HEK293 (cell line): Measurements from ENCODE around the gene KCNMA1.

ENCODE experiments used
- CTCF ChIA-PET: fragments of 350-600 bp; formaldehyde crosslinking; extraction: SDS; loops from one replicate; lab custom pipeline; 2021; ENCODE audit warnings: antibody characterized with exemption; lab: Yijun Ruan, JAX
- POLR2A ChIA-PET: fragments of 300-600 bp; formaldehyde crosslinking; extraction: SDS; loops from one replicate; lab custom pipeline; 2020; ENCODE audit warnings: antibody characterized with exemption, inconsistent platforms; lab: Yijun Ruan, JAX
- H3K27ac ChIP-seq: fragments of 200-500 bp; sonication (Bioruptor generic); 2 replicates; pipeline ENCODE4 v1.5.1; 2014; ENCODE audit warnings: low read depth, low read length, control low read depth, inconsistent platforms; ENCODE audit errors: extremely low read depth
- H3K36me3 ChIP-seq, 2 experiments: fragments of 200-500 bp in 1 of 2; sonication (Bioruptor generic) in 1 of 2; 1 replicate in 1 of 2; 2 replicates in 1 of 2; pipeline ENCODE4 v1.5.1; 2014 to 2017; ENCODE audit warnings: inconsistent platforms in 2 of 2, low read length in 2 of 2; ENCODE audit not compliant: control insufficient read depth in 2 of 2, insufficient read depth in 1 of 2
- H3K4me1 ChIP-seq: fragments of 200-500 bp; sonication (Bioruptor generic); 2 replicates; pipeline ENCODE4 v1.5.1; 2014; ENCODE audit warnings: mild to moderate bottlenecking, low read length, inconsistent platforms; ENCODE audit not compliant: control insufficient read depth, insufficient read depth
- H3K4me3 ChIP-seq: 2 replicates; pipeline ENCODE4 v1.5.1; 2011; ENCODE audit warnings: low read depth, mild to moderate bottlenecking, control low read depth, low read length, moderate library complexity
- H3K9me3 ChIP-seq: fragments of 200-500 bp; sonication (Bioruptor generic); 2 replicates; pipeline ENCODE4 v1.5.1; 2014; ENCODE audit warnings: low read depth, low read length, inconsistent platforms; ENCODE audit not compliant: control insufficient read depth, insufficient read depth
- BCL11B ChIP-seq: fragments of 450-650 bp; formaldehyde crosslinking; IDR thresholded peaks from 2 replicates; pipeline ENCODE4 v1.5.1; 2016; ENCODE audit warnings: low read depth, missing biosample characterization, missing genetic modification characterization
- GFI1B ChIP-seq: fragments of 450-650 bp; formaldehyde crosslinking; IDR thresholded peaks from 2 replicates; pipeline ENCODE4 v1.5.1; 2016; ENCODE audit warnings: missing biosample characterization, missing genetic modification characterization
- GLIS1 ChIP-seq: fragments of 450-650 bp; formaldehyde crosslinking; IDR thresholded peaks from 2 replicates; pipeline ENCODE4 v1.5.1; 2016; ENCODE audit warnings: missing biosample characterization, missing genetic modification characterization
- GLIS2 ChIP-seq: fragments of 450-650 bp; formaldehyde crosslinking; IDR thresholded peaks from 2 replicates; pipeline ENCODE4 v1.5.1; 2016; ENCODE audit warnings: missing biosample characterization, missing genetic modification characterization
- SP7 ChIP-seq: fragments of 450-650 bp; formaldehyde crosslinking; IDR thresholded peaks from 2 replicates; pipeline ENCODE4 v1.5.1; 2016; ENCODE audit warnings: missing biosample characterization, missing genetic modification characterization
- ZEB2 ChIP-seq: fragments of 450-650 bp; formaldehyde crosslinking; IDR thresholded peaks from 2 replicates; pipeline ENCODE4 v1.5.1; 2016; ENCODE audit warnings: missing biosample characterization, missing genetic modification characterization
- ZFHX2 ChIP-seq: fragments of 450-650 bp; formaldehyde crosslinking; conservative IDR thresholded peaks from 2 replicates; pipeline ENCODE4 v1.5.1; 2016; ENCODE audit warnings: missing biosample characterization, missing genetic modification characterization
- ZFP41 ChIP-seq: fragments of 450-650 bp; formaldehyde crosslinking; IDR thresholded peaks from 2 replicates; pipeline ENCODE4 v1.5.1; 2016; ENCODE audit warnings: missing biosample characterization, missing genetic modification characterization, borderline replicate concordance
- ZNF140 ChIP-seq: fragments of 450-650 bp; formaldehyde crosslinking; IDR thresholded peaks from 2 replicates; pipeline ENCODE4 v1.5.1; 2016; ENCODE audit warnings: missing biosample characterization, missing genetic modification characterization
- ZNF2 ChIP-seq: fragments of 450-650 bp; formaldehyde crosslinking; IDR thresholded peaks from 2 replicates; pipeline ENCODE4 v1.5.1; 2016; ENCODE audit warnings: missing biosample characterization, missing genetic modification characterization
- ZNF24 ChIP-seq: fragments of 450-650 bp; formaldehyde crosslinking; IDR thresholded peaks from 2 replicates; pipeline ENCODE4 v1.5.1; 2016; ENCODE audit warnings: missing biosample characterization, missing genetic modification characterization
- ZNF248 ChIP-seq: fragments of 450-650 bp; formaldehyde crosslinking; IDR thresholded peaks from 2 replicates; pipeline ENCODE4 v1.5.1; 2017; ENCODE audit warnings: missing biosample characterization, missing genetic modification characterization
- ZNF366 ChIP-seq: fragments of 450-650 bp; formaldehyde crosslinking; conservative IDR thresholded peaks from 2 replicates; pipeline ENCODE4 v1.5.1; 2016; ENCODE audit warnings: missing biosample characterization, missing genetic modification characterization
- ZNF37A ChIP-seq: fragments of 450-650 bp; IDR thresholded peaks from 2 replicates; pipeline ENCODE4 v1.5.1; 2018; ENCODE audit warnings: missing biosample characterization, missing genetic modification characterization
- ZNF394 ChIP-seq: fragments of 450-650 bp; formaldehyde crosslinking; IDR thresholded peaks from 2 replicates; pipeline ENCODE4 v1.5.1; 2016; ENCODE audit warnings: missing biosample characterization, missing genetic modification characterization, mild to moderate bottlenecking, moderate library complexity, borderline replicate concordance
- ZNF529 ChIP-seq: fragments of 450-650 bp; formaldehyde crosslinking; IDR thresholded peaks from 2 replicates; pipeline ENCODE4 v1.5.1; 2017; ENCODE audit warnings: missing genetic modification characterization, missing biosample characterization; ENCODE audit not compliant: insufficient replicate concordance
- ZNF776 ChIP-seq: fragments of 450-650 bp; formaldehyde crosslinking; IDR thresholded peaks from 2 replicates; pipeline ENCODE4 v1.5.0; 2017; ENCODE audit warnings: missing biosample characterization, missing genetic modification characterization, borderline replicate concordance
- TF ChIP-seq, protein P1 (sequence below): fragments of 450-650 bp; formaldehyde crosslinking; IDR thresholded peaks from 2 replicates; pipeline ENCODE4 v1.5.1; 2017; ENCODE audit warnings: missing biosample characterization, missing genetic modification characterization
- TF ChIP-seq, protein P2 (sequence below): fragments of 450-650 bp; formaldehyde crosslinking; IDR thresholded peaks from 2 replicates; pipeline ENCODE4 v1.5.1; 2016; ENCODE audit warnings: missing biosample characterization, missing genetic modification characterization
- TF ChIP-seq, protein P3 (sequence below): fragments of 450-650 bp; formaldehyde crosslinking; IDR thresholded peaks from 2 replicates; pipeline ENCODE4 v1.5.1; 2016; ENCODE audit warnings: missing biosample characterization, missing genetic modification characterization
- TF ChIP-seq, protein P4 (sequence below): fragments of 450-650 bp; formaldehyde crosslinking; IDR thresholded peaks from 2 replicates; pipeline ENCODE4 v1.5.1; 2017; ENCODE audit warnings: missing biosample characterization, missing genetic modification characterization
- TF ChIP-seq, protein P5 (sequence below): fragments of 450-650 bp; formaldehyde crosslinking; IDR thresholded peaks from 2 replicates; pipeline ENCODE4 v1.5.1; 2016; ENCODE audit warnings: missing biosample characterization, missing genetic modification characterization

The KCNMA1 gene

DNA sequence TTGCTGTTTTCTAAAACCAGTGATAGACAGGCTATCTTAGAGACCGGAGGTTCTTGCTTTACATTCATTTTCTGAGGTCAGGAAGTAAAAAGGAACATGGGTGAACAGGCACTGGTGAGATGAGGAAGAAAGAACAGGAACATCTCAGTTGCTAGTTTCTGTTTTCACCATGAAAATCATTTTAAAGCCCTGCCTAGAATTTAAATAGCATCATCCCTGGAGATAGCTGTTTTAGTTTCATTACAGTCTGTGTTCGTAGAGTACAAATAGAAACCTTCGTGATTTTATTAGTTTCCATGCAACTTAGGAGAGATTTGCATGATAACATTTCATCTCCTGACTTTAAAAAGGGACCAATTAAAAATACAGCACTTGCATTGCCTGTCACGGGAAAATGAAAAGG lies 14.7 kb downstream of the KCNMA1 start (continued):
- TF ChIP-seq ZNF140 (tag by site-specific recombination) (no peak), ZNF248 (no peak), ZNF776 (no peak), ZNF529 (tag by site-specific recombination) (no peak)
- TF ChIP-seq, protein P1, sequence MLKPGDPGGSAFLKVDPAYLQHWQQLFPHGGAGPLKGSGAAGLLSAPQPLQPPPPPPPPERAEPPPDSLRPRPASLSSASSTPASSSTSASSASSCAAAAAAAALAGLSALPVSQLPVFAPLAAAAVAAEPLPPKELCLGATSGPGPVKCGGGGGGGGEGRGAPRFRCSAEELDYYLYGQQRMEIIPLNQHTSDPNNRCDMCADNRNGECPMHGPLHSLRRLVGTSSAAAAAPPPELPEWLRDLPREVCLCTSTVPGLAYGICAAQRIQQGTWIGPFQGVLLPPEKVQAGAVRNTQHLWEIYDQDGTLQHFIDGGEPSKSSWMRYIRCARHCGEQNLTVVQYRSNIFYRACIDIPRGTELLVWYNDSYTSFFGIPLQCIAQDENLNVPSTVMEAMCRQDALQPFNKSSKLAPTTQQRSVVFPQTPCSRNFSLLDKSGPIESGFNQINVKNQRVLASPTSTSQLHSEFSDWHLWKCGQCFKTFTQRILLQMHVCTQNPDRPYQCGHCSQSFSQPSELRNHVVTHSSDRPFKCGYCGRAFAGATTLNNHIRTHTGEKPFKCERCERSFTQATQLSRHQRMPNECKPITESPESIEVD (tag by site-specific recombination): peak; percentile 70; the same call in 1 of the 2 replicates

DNA sequence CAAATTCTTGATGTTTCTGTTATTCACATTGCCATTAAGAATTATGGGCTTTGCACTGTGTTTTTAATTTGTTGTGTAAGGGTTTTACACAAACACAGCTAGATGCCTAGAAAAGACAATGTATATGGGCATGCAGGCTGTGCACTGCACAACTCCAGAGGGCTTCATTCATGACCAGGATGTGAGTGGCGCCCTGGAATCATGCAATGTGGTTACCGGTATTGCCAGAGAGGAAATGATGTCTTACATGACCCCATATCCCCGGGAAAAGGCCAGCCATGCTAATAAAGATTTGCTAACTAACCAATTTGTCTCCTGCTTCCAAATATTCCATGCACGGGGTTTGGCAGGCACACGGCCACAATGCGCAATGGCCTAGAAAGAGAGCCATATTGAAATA lies 16.9 kb downstream of the KCNMA1 start:
- ChIA-PET CTCF (interaction anchor here (0.6 kb wide), 1 partner anchor 19 kb away, joined by 3 read pairs; no protein-coding TSS in a partner anchor), POLR2A (no interaction called here)
- TF ChIP-seq ZNF2 (tag by site-specific recombination) (no peak), ZFHX2 (tag by site-specific recombination) (no peak), ZNF394 (tag by site-specific recombination) (no peak), GLIS1 (no peak), GLIS2 (tag by site-specific recombination) (no peak), ZNF37A (no peak), ZEB2 (tag by site-specific recombination) (no peak), ZNF24 (tag by site-specific recombination) (no peak), SP7 (tag by site-specific recombination) (no peak), ZFP41 (tag by site-specific recombination) (no peak), GFI1B (tag by site-specific recombination) (no peak), ZNF366 (tag by site-specific recombination) (no peak), BCL11B (tag by site-specific recombination) (no peak)
- TF ChIP-seq, protein P2, sequence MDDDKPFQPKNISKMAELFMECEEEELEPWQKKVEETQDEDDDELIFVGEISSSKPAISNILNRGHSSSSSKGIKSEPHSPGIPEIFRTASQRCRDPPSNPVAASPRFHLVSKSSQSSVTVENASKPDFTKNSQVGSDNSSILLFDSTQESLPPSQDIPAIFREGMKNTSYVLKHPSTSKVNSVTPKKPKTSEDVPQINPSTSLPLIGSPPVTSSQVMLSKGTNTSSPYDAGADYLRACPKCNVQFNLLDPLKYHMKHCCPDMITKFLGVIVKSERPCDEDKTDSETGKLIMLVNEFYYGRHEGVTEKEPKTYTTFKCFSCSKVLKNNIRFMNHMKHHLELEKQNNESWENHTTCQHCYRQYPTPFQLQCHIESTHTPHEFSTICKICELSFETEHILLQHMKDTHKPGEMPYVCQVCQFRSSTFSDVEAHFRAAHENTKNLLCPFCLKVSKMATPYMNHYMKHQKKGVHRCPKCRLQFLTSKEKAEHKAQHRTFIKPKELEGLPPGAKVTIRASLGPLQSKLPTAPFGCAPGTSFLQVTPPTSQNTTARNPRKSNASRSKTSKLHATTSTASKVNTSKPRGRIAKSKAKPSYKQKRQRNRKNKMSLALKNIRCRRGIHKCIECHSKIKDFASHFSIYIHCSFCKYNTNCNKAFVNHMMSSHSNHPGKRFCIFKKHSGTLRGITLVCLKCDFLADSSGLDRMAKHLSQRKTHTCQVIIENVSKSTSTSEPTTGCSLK (tag by site-specific recombination): no peak
- TF ChIP-seq, protein P3, sequence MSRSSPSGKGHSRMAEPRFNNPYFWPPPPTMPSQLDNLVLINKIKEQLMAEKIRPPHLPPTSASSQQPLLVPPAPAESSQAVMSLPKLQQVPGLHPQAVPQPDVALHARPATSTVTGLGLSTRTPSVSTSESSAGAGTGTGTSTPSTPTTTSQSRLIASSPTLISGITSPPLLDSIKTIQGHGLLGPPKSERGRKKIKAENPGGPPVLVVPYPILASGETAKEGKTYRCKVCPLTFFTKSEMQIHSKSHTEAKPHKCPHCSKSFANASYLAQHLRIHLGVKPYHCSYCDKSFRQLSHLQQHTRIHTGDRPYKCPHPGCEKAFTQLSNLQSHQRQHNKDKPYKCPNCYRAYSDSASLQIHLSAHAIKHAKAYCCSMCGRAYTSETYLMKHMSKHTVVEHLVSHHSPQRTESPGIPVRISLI (tag by site-specific recombination): no peak
- TF ChIP-seq, protein P4, sequence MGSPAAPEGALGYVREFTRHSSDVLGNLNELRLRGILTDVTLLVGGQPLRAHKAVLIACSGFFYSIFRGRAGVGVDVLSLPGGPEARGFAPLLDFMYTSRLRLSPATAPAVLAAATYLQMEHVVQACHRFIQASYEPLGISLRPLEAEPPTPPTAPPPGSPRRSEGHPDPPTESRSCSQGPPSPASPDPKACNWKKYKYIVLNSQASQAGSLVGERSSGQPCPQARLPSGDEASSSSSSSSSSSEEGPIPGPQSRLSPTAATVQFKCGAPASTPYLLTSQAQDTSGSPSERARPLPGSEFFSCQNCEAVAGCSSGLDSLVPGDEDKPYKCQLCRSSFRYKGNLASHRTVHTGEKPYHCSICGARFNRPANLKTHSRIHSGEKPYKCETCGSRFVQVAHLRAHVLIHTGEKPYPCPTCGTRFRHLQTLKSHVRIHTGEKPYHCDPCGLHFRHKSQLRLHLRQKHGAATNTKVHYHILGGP (tag by site-specific recombination): no peak
- TF ChIP-seq, protein P5, sequence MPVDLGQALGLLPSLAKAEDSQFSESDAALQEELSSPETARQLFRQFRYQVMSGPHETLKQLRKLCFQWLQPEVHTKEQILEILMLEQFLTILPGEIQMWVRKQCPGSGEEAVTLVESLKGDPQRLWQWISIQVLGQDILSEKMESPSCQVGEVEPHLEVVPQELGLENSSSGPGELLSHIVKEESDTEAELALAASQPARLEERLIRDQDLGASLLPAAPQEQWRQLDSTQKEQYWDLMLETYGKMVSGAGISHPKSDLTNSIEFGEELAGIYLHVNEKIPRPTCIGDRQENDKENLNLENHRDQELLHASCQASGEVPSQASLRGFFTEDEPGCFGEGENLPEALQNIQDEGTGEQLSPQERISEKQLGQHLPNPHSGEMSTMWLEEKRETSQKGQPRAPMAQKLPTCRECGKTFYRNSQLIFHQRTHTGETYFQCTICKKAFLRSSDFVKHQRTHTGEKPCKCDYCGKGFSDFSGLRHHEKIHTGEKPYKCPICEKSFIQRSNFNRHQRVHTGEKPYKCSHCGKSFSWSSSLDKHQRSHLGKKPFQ (tag by site-specific recombination): no peak
- H3K27ac ChIP-seq: no peak overlapping the region
- peaks cover 5% of the 10 kb centered on the region; the same call in 1 of the 2 replicates for H3K4me1 ChIP-seq
- H3K36me3 ChIP-seq: no peaks in the 10 kb centered on the region
- no peaks in the 10 kb centered on the region for H3K9me3 ChIP-seq
- H3K4me3 ChIP-seq: no peak overlapping the region
